Measurements from ENCODE around the gene PLEKHG1.

The PLEKHG1 gene

DNA sequence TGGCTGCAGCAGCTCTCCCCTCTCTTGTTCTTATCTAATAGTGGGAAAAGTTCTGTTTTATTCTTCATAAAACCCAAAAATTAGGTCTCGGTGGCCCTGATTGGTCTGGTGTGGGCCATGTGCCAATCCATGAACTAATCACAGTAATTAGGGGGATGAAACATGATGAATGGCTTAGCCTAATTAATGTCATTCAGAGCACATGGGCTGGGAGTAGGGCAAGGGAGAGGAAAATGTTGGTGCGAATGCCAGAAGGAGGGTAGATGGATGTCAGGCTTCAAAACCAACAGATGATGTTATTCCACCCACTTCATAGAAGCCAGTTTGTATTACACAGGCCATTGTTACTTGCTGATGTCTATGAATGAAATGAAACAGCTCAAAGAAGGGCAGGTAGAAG is 46.5 kb downstream of the PLEKHG1 start:
- in situ Hi-C loops (cut with MboI; ENCODE audit: low pct_unique_long_range_greater_than_20kb, low sequenced_read_pairs, unreplicated experiment) = no loop called here
- DNase-seq (ENCODE audit: low spot score) = no peak
- TF ChIP-seq, protein P1, sequence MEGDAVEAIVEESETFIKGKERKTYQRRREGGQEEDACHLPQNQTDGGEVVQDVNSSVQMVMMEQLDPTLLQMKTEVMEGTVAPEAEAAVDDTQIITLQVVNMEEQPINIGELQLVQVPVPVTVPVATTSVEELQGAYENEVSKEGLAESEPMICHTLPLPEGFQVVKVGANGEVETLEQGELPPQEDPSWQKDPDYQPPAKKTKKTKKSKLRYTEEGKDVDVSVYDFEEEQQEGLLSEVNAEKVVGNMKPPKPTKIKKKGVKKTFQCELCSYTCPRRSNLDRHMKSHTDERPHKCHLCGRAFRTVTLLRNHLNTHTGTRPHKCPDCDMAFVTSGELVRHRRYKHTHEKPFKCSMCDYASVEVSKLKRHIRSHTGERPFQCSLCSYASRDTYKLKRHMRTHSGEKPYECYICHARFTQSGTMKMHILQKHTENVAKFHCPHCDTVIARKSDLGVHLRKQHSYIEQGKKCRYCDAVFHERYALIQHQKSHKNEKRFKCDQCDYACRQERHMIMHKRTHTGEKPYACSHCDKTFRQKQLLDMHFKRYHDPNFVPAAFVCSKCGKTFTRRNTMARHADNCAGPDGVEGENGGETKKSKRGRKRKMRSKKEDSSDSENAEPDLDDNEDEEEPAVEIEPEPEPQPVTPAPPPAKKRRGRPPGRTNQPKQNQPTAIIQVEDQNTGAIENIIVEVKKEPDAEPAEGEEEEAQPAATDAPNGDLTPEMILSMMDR (IDR thresholded peaks at IDR 0.05; ENCODE audit: extremely low read depth, insufficient read depth, missing control alignments) = no peak

DNA sequence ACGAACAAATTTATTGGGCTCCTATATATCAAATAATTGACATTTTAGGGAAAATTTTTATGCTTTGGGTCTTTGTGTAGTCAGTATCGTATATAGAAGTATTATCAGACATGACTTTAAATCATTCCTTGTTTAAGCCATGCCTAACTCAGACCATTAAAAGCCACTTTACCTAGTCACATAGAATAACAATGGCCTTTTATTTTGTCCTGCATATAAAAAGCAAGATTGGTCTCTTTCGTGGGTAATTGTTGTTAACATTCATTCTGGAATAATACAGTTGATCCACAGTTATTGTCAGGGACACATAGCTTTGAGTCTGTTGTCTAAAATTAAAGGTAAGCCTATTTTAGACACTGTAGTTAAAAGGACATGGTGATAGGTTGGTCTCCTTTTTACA is 47.4 kb downstream of the PLEKHG1 start:
- TF ChIP-seq, protein P1 (IDR thresholded peaks at IDR 0.05; ENCODE audit: extremely low read depth, insufficient read depth, missing control alignments) = no peak
- in situ Hi-C loops (cut with MboI; ENCODE audit: low pct_unique_long_range_greater_than_20kb, low sequenced_read_pairs, unreplicated experiment) = no loop called here
- DNase-seq (ENCODE audit: low spot score) = no peak
